Natural killer cell (primary cell): Measurements from ENCODE around the gene UTRN. TPM values are rescaled to one million over a fixed set of nuclear protein-coding genes. Genes with fewer than 3 reads are reported as not detected.
A peak's percentile ranks its signal among the peaks of the same experiment; 100 is the strongest.

ENCODE experiments used
- ATAC-seq, 3 donors: fragments of 150-1000 bp in 2 of 3; fragments of 200-7000 bp in 1 of 3; cut with Tn5 transposase; 1 replicate in 1 of 3; 2 replicates in 2 of 3; pipeline ENCODE4 v1.10.0; 2021; ENCODE audit warnings: mild to moderate bottlenecking in 2 of 3, moderate library complexity in 2 of 3
- DNase-seq, 2 donors: peaks; one replicate each; pipeline versions ENCODE4 v3.0.0 to v3.0.0-alpha.2; 2013 to 2021; ENCODE audit warnings: mixed read lengths in 1 of 2
- H3K27ac ChIP-seq: one replicate; pipeline ENCODE4 v1.5.1; 2013; ENCODE audit warnings: mild to moderate bottlenecking, low read length
- H3K27me3 ChIP-seq: one replicate; pipeline ENCODE4 v1.6.1; 2013; ENCODE audit warnings: low read length; ENCODE audit not compliant: control insufficient read depth, insufficient read depth
- H3K36me3 ChIP-seq: one replicate; pipeline ENCODE4 v1.6.1; 2013; ENCODE audit warnings: low read length; ENCODE audit not compliant: control insufficient read depth, insufficient read depth
- H3K4me1 ChIP-seq: one replicate; pipeline ENCODE4 v1.6.1; 2013; ENCODE audit warnings: low read length; ENCODE audit not compliant: control insufficient read depth, insufficient read depth
- H3K4me3 ChIP-seq: one replicate; pipeline ENCODE4 v1.5.1; 2013; ENCODE audit warnings: low read length
- H3K9me3 ChIP-seq: one replicate; pipeline ENCODE4 v1.6.1; 2013; ENCODE audit warnings: low read length; ENCODE audit not compliant: control insufficient read depth, insufficient read depth
- H3K27ac Mint-ChIP-seq, 2 donors: one replicate each; pipeline ENCODE4 v1.8.0; 2022; ENCODE audit warnings: mild to moderate bottlenecking in 2 of 2, mixed read lengths in 2 of 2, moderate library complexity in 1 of 2
- H3K27me3 Mint-ChIP-seq, 2 donors: one replicate each; pipeline ENCODE4 v1.8.0; 2022; ENCODE audit warnings: low read depth in 2 of 2, mixed read lengths in 2 of 2
- H3K36me3 Mint-ChIP-seq: one replicate; pipeline ENCODE4 v1.8.0; 2022; ENCODE audit warnings: mixed read lengths
- H3K4me1 Mint-ChIP-seq, 2 donors: one replicate each; pipeline ENCODE4 v1.8.0; 2022; ENCODE audit warnings: mixed read lengths in 2 of 2
- H3K4me3 Mint-ChIP-seq: one replicate; pipeline ENCODE4 v1.8.0; 2022; ENCODE audit warnings: mild to moderate bottlenecking, moderate library complexity, mixed read lengths
- H3K9me3 Mint-ChIP-seq, 2 donors: one replicate each; pipeline ENCODE4 v1.8.0; 2022; ENCODE audit warnings: mixed read lengths in 2 of 2
- WGBS: methylation state at CpG from one replicate; pipeline ENCODE4 v1.1.7; 2013; ENCODE audit warnings: missing lambda C conversion rate; ENCODE audit not compliant: insufficient coverage; 5-methylcytosine and 5-hydroxymethylcytosine counted together
- intact Hi-C: fragments of 100-400 bp; cut with micrococcal nuclease; formaldehyde crosslinking; loops from one replicate; pipeline ENCODE4 v1.14.2; 2022
- total RNA-seq, 4 donors: library from RNA; stranded (reverse); fragments of 120-200 nt in 1 of 4; gene quantifications; one replicate each; pipeline versions ENCODE4 v1.2.3 to v1.2.4, GENCODE V29; 2013 to 2022
- TF ChIP-seq, protein P1 (sequence below): fragments of 200-600 bp; IDR thresholded peaks from one replicate; pipeline ENCODE4 v1.8.0; 2022; ENCODE audit warnings: antibody characterized with exemption

Gene UTRN
- total RNA-seq, 3 donors from 2014 or later (not counting 1 experiment from before 2014, with no cell fraction given), result 584 to 715 (median 591) TPM

DNA sequence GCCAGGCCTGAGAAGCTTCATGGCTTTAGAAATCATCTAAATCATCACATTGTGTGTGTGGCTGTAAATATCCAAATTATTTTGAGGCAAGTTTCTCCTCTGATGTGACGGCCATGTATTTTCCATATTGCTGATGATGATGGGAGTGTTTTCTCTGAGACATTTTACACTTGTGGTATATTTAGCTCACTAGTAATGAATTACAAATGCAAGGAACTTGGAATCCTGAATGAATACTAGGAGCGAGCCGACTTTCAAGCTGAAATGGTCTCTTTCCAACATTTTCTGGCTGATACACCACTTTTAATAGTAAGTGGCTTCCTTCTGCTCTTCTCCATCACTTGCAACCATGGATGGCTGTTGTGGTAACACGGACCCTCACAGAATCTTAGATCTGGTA lies 41.3 kb downstream of the UTRN start:
- Mint-ChIP-seq H3K27ac (peak overlapping the region in 1 of 2 donors; percentile 64), H3K27me3 (no peaks in the 10 kb centered on the region), H3K9me3 (no peaks in the 10 kb centered on the region), H3K4me1 (peaks cover 41 to 50% of the 10 kb centered on the region in 2 donors), H3K36me3 (no peaks in the 10 kb centered on the region), H3K4me3 (no peak overlapping the region)
- Histone ChIP-seq H3K27ac (no peak overlapping the region), H3K9me3 (no peaks in the 10 kb centered on the region), H3K27me3 (no peaks in the 10 kb centered on the region), H3K4me1 (no peaks in the 10 kb centered on the region), H3K4me3 (no peak overlapping the region), H3K36me3 (no peaks in the 10 kb centered on the region)
- intact Hi-C loops, result no loop called here
- WGBS, result 94% methylated on average over 4 of the region's 4 CpGs
- DNase-seq (no peak), ATAC-seq (no peak)
- TF ChIP-seq, protein P1, sequence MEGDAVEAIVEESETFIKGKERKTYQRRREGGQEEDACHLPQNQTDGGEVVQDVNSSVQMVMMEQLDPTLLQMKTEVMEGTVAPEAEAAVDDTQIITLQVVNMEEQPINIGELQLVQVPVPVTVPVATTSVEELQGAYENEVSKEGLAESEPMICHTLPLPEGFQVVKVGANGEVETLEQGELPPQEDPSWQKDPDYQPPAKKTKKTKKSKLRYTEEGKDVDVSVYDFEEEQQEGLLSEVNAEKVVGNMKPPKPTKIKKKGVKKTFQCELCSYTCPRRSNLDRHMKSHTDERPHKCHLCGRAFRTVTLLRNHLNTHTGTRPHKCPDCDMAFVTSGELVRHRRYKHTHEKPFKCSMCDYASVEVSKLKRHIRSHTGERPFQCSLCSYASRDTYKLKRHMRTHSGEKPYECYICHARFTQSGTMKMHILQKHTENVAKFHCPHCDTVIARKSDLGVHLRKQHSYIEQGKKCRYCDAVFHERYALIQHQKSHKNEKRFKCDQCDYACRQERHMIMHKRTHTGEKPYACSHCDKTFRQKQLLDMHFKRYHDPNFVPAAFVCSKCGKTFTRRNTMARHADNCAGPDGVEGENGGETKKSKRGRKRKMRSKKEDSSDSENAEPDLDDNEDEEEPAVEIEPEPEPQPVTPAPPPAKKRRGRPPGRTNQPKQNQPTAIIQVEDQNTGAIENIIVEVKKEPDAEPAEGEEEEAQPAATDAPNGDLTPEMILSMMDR, result no peak

DNA sequence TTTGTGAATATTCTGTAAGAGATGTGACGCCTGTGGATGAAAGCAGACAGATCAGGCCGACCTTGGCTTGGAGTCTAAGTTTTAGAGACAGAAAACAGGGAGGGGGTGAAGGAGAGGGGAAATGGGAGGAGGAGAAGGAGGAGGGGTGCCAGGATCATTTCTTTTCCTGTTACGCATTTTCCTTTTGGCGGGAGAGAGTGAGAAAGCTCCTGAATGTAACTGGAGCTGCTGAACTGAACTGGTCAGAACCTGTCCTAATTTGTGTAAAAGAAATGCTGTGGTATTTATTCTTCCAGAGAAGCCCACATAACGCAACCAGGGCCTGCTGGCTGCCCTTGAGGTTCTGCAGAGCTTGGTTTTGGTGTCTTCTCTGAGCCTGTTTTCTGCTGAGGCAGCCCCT lies 41.9 kb downstream of the UTRN start:
- TF ChIP-seq, protein P1, result no peak
- H3K36me3 Mint-ChIP-seq, result no peaks in the 10 kb centered on the region
- 94% methylated on average over 5 of the region's 5 CpGs for WGBS
- H3K9me3 ChIP-seq, result no peaks in the 10 kb centered on the region
- no peaks in the 10 kb centered on the region for H3K9me3 Mint-ChIP-seq
- DNase-seq (no peak), ATAC-seq (no peak)
- no peaks in the 10 kb centered on the region for H3K27me3 ChIP-seq
- intact Hi-C loops, result no loop called here
- H3K4me1 ChIP-seq, result no peaks in the 10 kb centered on the region
- H3K27ac Mint-ChIP-seq, result peak overlapping the region; percentile 60 to 64
- peaks cover 48 to 56% of the 10 kb centered on the region in 2 donors for H3K4me1 Mint-ChIP-seq
- no peaks in the 10 kb centered on the region for H3K27me3 Mint-ChIP-seq
- no peak overlapping the region for H3K4me3 Mint-ChIP-seq
- no peak overlapping the region for H3K4me3 ChIP-seq
- H3K36me3 ChIP-seq, result no peaks in the 10 kb centered on the region
- no peak overlapping the region for H3K27ac ChIP-seq

- H3K27me3 ChIP-seq, result no peaks in the 10 kb centered on the region
- Mint-ChIP-seq H3K4me3 (no peak overlapping the region), H3K4me1 (peaks cover 63 to 66% of the 10 kb centered on the region in 2 donors), H3K27me3 (no peaks in the 10 kb centered on the region), H3K27ac (peak overlapping the region; percentile 22 to 78), H3K9me3 (no peaks in the 10 kb centered on the region), H3K36me3 (no peaks in the 10 kb centered on the region)
- no peaks in the 10 kb centered on the region for H3K9me3 ChIP-seq
- DNase-seq, result no peak
- WGBS, result 93% methylated on average over 10 of the region's 10 CpGs
- ATAC-seq, result no peak
- H3K4me1 ChIP-seq, result peaks cover 14% of the 10 kb centered on the region
- H3K36me3 ChIP-seq, result no peaks in the 10 kb centered on the region
- no peak overlapping the region for H3K4me3 ChIP-seq
- no peak overlapping the region for H3K27ac ChIP-seq
- intact Hi-C loops, result no loop called here
- TF ChIP-seq, protein P1, result no peak
Measured at GRCh38 chr6:144330017-144330987, 45.2 kb downstream of the UTRN start.
